Measurements from ENCODE around the gene AHR. TPM values are rescaled to one million over a fixed set of nuclear protein-coding genes. Genes with fewer than 3 reads are reported as not detected.
"Not testable (repeated sequence)": the region's sequence is repeated elsewhere in the genome, so short reads cannot be mapped to it uniquely, and the experiment has no call there.

The AHR gene
- total and polyA plus RNA-seq, 9 donors, result 10.1 to 51.8 (median 20.0) TPM

DNA sequence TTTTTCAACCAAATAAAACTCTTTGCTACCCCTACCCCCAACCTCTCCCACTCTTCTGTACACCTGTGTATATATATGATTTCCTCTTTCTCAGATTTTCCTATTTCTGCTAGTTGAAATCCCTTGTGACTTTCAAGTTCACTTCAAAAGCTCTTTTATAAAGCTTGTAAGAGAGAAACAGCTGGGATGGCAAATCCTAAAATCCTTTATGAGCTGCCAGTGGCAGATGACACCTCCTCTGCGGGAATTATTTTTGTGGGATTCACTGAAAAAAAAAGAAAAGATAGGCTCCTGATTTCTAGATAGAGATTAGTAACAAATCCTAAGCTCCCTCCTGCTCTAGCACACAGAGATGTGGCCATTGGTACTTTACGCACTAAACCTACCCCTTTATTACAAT is 92.9 kb downstream of the AHR start:
- Histone ChIP-seq H3K4me1 (ENCODE audit: control insufficient read depth, insufficient read depth, low read length) (no peaks in the 10 kb centered on the region), H3K27ac (ENCODE audit: low read length) (no peak overlapping the region), H3K27me3 (ENCODE audit: control insufficient read depth, insufficient read depth, low read length) (no peaks in the 10 kb centered on the region), H3K9me3 (replicated peaks; ENCODE audit: control insufficient read depth, low read depth, low read length) (peaks cover 15% of the 10 kb centered on the region), H3K36me3 (ENCODE audit: control insufficient read depth, insufficient read depth, low read length) (no peaks in the 10 kb centered on the region), H3K4me3 (ENCODE audit: low read length) (no peak overlapping the region)
- WGBS (ENCODE audit: insufficient coverage), result no CpG with 5 or more reads among the region's 2 CpGs
- DNase-seq, result no peak

- H3K36me3 ChIP-seq (ENCODE audit: control insufficient read depth, insufficient read depth, low read length), result no peaks in the 10 kb centered on the region
- peak; percentile 79 for DNase-seq
Measured at GRCh38 chr7:17392846-17393245, 94.4 kb downstream of the AHR start.

GRCh38 chr7:17394563-17394962 is 96.1 kb downstream of the AHR start:
- not testable (repeated sequence) for H3K4me1 ChIP-seq (ENCODE audit: control insufficient read depth, insufficient read depth, low read length); H3K36me3 ChIP-seq (ENCODE audit: control insufficient read depth, insufficient read depth, low read length)
- WGBS (ENCODE audit: insufficient coverage), result 86% methylated on average over 3 of the region's 4 CpGs

More at GRCh38 chr7:17392846-17393245, 94.4 kb downstream of the AHR start:
- H3K27me3 ChIP-seq (ENCODE audit: control insufficient read depth, insufficient read depth, low read length), result no peaks in the 10 kb centered on the region
- peaks cover 15% of the 10 kb centered on the region for H3K9me3 ChIP-seq (replicated peaks; ENCODE audit: control insufficient read depth, low read depth, low read length)
- no peaks in the 10 kb centered on the region for H3K4me1 ChIP-seq (ENCODE audit: control insufficient read depth, insufficient read depth, low read length)
- no peak overlapping the region for H3K27ac ChIP-seq (ENCODE audit: low read length)
- no peak overlapping the region for H3K4me3 ChIP-seq (ENCODE audit: low read length)
- no CpG with 5 or more reads among the region's 1 CpG for WGBS (ENCODE audit: insufficient coverage)

More at GRCh38 chr7:17394563-17394962, 96.1 kb downstream of the AHR start:
- DNase-seq; H3K4me3 ChIP-seq (ENCODE audit: low read length); H3K27ac ChIP-seq (ENCODE audit: low read length); H3K27me3 ChIP-seq (ENCODE audit: control insufficient read depth, insufficient read depth, low read length): not testable (repeated sequence)
- H3K9me3 ChIP-seq (replicated peaks; ENCODE audit: control insufficient read depth, low read depth, low read length), result peaks cover 15% of the 10 kb centered on the region

All from muscle of leg (tissue), 11 donors.